ENCODE results near the gene BRD1.

BRD1 gene

DNA sequence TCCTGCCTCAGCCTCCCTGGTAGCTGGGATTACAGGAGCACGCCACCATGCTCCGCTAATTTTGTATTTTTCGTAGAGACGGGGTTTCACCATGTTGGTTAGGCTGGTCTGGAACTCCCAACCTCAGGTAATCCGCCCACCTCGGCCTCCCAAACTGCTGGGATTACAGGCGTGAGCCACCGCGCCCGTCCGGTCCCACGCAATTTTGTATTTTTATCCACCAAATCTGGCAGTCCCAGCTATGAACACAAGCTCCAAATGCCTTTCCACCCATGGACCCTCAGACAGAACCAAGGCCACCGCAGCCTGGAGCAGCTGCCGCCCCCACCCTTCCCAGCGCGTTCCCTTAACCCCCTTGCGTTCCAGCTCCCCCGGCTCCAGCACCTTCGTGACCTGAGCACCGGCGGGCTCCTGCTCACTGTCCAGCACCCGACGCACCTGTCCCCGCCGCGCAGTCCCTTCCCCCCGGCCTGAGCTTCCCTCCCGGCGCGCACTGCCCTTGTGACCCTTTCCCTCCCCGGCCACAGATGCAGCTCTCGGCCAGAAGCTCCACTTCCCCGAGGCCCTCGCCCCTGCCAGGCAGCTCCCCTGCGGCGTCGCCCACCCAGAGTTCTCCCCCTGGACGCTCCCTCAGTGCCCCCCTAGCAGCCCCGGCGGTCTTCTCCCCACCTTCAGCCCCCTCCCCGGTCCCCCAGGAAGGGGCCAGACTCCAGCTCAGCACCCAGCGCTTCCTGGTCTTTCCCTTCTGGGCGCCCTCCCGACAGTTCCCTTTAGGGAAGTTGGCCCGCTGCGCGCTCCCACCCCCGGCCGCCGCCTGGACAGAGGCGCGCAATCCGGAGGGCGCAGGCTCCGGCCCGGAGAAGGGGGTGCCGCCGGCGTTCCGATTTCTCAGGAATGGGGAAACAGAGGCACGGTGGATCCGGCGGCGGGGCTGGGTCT, 20.3 kb upstream of the BRD1 start:
- TF ChIP-seq POLR2A (IDR thresholded peaks at IDR 0.05; ENCODE audit: low read depth, low read length), result no peak
- TF ChIP-seq SPI1 (IDR thresholded peaks at IDR 0.05; ENCODE audit: low read depth, low read length), result no peak
- TF ChIP-seq POU2F2 (IDR thresholded peaks at IDR 0.05; ENCODE audit: low read depth, low read length), result no peak
- TF ChIP-seq POLR2AphosphoS5 (IDR thresholded peaks at IDR 0.05; ENCODE audit: low read depth, low read length), result no peak
- TF ChIP-seq PAX5 (IDR thresholded peaks at IDR 0.05; ENCODE audit: insufficient read depth, low read length, severe bottlenecking), result no peak
- no peak for TF ChIP-seq TAF1 (IDR thresholded peaks at IDR 0.05; ENCODE audit: low read depth, low read length)
- DNase-seq (ENCODE audit: insufficient read length, low spot score) (no peak), FAIRE-seq (no peak)

DNA sequence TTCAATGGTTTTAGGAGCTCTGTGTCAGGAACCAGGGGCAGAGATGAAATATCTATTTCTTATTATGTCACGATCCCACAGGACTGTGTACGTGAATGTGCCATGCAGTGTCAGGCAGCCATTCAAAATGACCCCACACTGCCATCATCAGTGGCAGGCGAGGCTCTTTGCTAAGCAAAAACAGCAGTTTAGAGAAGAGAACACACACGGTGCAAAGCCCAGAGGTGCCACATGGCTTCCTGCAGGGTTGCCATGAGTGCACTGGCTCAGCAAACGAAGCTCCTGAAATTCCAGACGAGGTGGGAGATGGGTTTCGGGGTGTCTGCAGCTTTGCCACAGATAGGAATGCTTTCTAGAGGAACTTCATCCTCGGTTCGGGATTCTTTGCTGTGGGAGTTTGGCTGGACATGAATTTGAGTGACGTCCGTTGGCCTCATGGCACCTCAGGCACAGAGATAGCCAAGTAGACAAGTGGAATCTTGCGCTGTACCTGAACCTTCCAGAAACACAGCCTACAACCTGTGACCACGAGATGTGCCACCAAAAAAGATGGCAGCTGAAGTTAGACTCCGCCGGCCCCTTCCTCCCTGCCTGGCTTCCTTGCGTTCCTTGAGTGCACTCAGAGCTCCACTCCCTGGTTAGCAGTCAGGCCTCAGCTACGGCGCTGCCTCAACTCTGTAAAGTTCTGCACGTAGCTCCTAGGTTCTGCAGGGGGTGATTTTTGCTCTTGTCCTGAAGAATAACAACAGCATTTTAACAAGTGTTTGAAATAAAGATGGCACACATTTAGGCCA, 18.2 kb upstream of the BRD1 start:
- DNase-seq (ENCODE audit: insufficient read length, low spot score), result no peak
- FAIRE-seq, result no peak
- TF ChIP-seq TAF1 (IDR thresholded peaks at IDR 0.05; ENCODE audit: low read depth, low read length) (no peak), POLR2A (IDR thresholded peaks at IDR 0.05; ENCODE audit: low read depth, low read length) (no peak), POU2F2 (IDR thresholded peaks at IDR 0.05; ENCODE audit: low read depth, low read length) (no peak), POLR2AphosphoS5 (IDR thresholded peaks at IDR 0.05; ENCODE audit: low read depth, low read length) (no peak), SPI1 (IDR thresholded peaks at IDR 0.05; ENCODE audit: low read depth, low read length) (no peak), PAX5 (IDR thresholded peaks at IDR 0.05; ENCODE audit: insufficient read depth, low read length, severe bottlenecking) (no peak)

DNA sequence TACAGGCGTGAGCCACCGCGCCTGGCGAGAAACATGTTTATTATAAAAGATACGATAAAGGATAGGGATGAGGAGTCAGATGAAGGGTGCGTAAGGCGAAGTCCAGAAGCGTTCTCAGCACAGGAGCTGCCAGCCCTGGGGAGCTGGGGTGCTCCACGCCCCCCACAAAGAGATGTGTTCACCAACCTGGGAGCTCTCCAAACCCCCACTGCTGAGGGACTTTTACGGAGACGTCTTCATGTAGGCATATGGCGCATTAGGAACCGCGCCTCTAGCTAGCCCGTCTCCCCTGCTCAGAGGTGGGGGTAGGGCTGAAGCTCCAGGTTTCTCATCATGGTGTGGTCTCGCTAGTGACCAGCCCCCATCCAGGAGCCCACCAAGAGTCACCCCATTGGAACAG, 17.6 kb upstream of the BRD1 start:
- DNase-seq (ENCODE audit: insufficient read length, low spot score) (no peak), FAIRE-seq (no peak)
- no peak for TF ChIP-seq POLR2AphosphoS5 (IDR thresholded peaks at IDR 0.05; ENCODE audit: low read depth, low read length)
- no peak for TF ChIP-seq SPI1 (IDR thresholded peaks at IDR 0.05; ENCODE audit: low read depth, low read length)

DNA sequence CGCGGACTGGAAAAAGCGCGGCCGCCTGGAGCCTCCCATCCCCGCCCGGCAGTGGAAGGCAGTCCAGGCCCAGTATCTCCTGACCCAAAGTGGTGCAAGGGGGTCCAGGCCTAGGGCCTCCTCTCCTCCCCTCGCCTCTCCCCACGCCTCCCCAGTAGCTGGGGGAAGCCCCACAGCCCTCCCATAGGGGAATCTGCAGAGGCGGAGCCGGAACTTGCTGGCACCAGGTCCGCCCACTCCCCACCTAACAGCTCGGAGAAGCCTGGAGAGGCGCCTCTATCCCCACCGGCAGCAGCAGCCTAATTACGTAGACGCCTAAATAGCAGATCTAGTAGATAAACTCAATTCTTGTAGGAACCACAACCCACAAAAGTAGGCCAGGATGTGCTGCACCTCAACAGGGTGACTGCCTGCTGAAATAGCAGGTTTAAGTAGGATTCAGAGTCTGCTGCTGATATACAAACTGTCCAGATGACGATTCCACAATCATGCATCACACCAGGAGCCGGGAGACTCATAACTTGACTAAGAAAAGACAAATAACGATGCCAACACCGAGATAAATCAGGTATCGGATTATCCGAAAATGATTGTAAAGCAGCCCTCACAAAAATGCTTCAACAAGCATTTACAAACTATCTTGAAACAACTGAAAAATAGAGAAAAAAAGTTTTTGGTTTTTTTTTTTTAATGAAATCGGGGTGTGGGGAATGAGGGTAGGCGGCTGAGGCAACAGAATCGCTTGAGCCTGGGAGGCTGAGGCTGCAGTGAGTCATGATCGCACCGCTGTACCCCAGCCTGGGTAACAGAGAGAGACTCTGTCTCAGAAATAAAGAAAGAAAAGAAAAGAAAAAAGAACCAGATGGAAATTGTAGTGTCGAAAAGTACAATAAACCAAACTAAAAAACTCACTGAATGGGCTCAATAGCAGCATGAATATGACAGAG, 11.4 kb upstream of the BRD1 start:
- no peak for FAIRE-seq
- TF ChIP-seq POLR2A (IDR thresholded peaks at IDR 0.05; ENCODE audit: low read depth, low read length) (no peak), POLR2AphosphoS5 (IDR thresholded peaks at IDR 0.05; ENCODE audit: low read depth, low read length) (no peak), SPI1 (IDR thresholded peaks at IDR 0.05; ENCODE audit: low read depth, low read length) (no peak)
- peak; percentile 68 for DNase-seq (ENCODE audit: insufficient read length, low spot score)

DNA sequence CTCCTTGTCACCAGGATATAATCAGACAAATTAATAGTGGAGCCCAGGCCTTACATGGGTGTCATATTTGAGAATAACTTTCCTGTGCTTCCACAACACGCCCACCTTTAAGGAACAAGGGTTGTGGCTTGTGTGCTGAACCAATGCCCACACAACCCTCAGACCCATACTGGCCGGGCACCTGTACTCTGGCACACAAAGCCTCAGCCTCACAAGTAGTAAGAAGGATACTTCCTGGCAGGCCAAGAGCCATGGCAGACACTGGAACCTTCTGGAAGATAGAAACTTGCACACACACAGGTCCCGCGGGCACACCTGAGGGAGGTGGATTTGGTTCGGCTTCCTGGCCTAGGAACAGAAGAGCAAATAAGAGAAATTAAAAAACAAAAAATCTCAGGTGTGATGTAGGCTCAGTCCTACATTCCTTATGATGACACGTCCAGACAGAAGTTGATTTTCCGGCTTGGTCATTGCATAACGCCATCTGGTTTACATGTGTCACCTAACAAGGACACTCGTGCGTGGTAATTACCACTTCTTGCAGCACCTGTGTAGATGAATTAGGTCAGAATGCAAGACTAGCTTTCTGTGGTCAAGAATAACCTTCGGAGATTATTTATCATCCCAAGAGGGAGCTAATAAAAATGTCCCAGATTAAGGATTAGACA, 5.8 kb upstream of the BRD1 start:
- DNase-seq (ENCODE audit: insufficient read length, low spot score) (no peak), FAIRE-seq (peak; percentile 9)
- TF ChIP-seq POU2F2 (IDR thresholded peaks at IDR 0.05; ENCODE audit: low read depth, low read length), result no peak
- TF ChIP-seq PAX5 (IDR thresholded peaks at IDR 0.05; ENCODE audit: insufficient read depth, low read length, severe bottlenecking), result no peak
- no peak for TF ChIP-seq POLR2A (IDR thresholded peaks at IDR 0.05; ENCODE audit: low read depth, low read length)
- TF ChIP-seq SPI1 (IDR thresholded peaks at IDR 0.05; ENCODE audit: low read depth, low read length), result no peak
- no peak for TF ChIP-seq TAF1 (IDR thresholded peaks at IDR 0.05; ENCODE audit: low read depth, low read length)
- TF ChIP-seq POLR2AphosphoS5 (IDR thresholded peaks at IDR 0.05; ENCODE audit: low read depth, low read length), result no peak

DNA sequence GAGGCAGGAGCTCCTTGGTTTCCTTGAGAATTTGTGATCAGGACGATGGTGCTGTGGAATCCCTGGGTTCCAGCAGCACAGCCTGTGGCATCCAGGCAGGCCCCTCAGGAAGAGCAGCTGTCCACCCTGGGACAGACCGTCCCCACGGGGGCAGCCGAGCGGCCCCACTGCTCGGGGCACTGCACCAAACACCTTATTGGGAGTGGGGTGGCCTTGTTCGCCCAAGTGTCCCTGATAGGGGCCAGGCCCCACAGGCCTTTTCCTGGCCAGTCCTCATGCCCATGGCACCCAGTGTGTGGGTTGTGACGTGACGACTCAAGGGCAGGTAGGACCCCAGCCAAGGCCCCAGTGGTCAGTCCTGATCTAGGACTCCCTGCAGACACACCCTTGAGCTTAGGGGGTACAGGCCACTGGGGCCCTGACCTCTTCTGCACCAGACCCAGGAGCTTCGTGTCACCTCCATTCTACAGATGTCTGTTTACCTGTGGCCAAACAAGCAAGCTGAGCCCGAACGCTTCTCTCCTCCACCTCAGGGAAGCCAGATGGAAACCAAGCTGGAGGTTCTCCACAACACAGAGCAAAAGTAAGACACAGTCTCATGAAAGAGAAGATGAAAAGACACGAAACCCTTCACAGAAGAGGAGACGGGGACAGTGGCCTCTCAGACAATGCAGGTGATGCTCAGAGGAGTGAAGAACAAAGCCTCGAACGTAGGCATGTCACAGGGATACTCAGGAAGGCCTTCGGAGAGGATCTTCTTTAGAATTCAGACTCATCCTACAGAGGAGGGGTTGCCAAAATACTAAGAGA, 1.6 kb upstream of the BRD1 start:
- no peak for TF ChIP-seq TAF1 (IDR thresholded peaks at IDR 0.05; ENCODE audit: low read depth, low read length)
- TF ChIP-seq POLR2A (IDR thresholded peaks at IDR 0.05; ENCODE audit: low read depth, low read length), result no peak
- no peak for TF ChIP-seq SPI1 (IDR thresholded peaks at IDR 0.05; ENCODE audit: low read depth, low read length)
- TF ChIP-seq POLR2AphosphoS5 (IDR thresholded peaks at IDR 0.05; ENCODE audit: low read depth, low read length), result no peak
- TF ChIP-seq PAX5 (IDR thresholded peaks at IDR 0.05; ENCODE audit: insufficient read depth, low read length, severe bottlenecking), result no peak
- TF ChIP-seq POU2F2 (IDR thresholded peaks at IDR 0.05; ENCODE audit: low read depth, low read length), result no peak
- DNase-seq (ENCODE audit: insufficient read length, low spot score), result no peak
- peak; percentile 86 for FAIRE-seq

DNA sequence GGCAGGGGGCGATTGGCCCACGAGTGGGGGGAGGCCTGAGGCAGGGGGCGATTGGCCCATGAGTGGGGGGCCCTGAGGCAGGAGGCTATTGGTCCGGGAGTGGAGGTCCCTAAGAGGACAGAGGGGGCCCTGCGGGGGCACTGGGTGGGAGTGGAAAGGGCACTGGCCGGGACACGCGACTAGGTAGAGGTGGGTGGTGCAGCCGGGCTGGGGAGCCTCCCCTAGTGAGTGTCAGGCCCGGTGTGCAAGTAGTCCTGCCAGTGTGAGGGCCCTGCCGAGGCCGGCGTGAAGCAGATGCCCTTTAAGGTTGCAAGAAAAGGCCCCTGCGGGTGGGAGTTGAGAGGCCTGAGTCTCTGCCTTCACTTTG, 909 bp upstream of the BRD1 start:
- no peak for DNase-seq (ENCODE audit: insufficient read length, low spot score)
- TF ChIP-seq TAF1 (IDR thresholded peaks at IDR 0.05; ENCODE audit: low read depth, low read length) (no peak), PAX5 (IDR thresholded peaks at IDR 0.05; ENCODE audit: insufficient read depth, low read length, severe bottlenecking) (no peak), POLR2AphosphoS5 (IDR thresholded peaks at IDR 0.05; ENCODE audit: low read depth, low read length) (no peak), POU2F2 (IDR thresholded peaks at IDR 0.05; ENCODE audit: low read depth, low read length) (no peak), SPI1 (IDR thresholded peaks at IDR 0.05; ENCODE audit: low read depth, low read length) (no peak), POLR2A (IDR thresholded peaks at IDR 0.05; ENCODE audit: low read depth, low read length) (no peak)
- no peak for FAIRE-seq

DNA sequence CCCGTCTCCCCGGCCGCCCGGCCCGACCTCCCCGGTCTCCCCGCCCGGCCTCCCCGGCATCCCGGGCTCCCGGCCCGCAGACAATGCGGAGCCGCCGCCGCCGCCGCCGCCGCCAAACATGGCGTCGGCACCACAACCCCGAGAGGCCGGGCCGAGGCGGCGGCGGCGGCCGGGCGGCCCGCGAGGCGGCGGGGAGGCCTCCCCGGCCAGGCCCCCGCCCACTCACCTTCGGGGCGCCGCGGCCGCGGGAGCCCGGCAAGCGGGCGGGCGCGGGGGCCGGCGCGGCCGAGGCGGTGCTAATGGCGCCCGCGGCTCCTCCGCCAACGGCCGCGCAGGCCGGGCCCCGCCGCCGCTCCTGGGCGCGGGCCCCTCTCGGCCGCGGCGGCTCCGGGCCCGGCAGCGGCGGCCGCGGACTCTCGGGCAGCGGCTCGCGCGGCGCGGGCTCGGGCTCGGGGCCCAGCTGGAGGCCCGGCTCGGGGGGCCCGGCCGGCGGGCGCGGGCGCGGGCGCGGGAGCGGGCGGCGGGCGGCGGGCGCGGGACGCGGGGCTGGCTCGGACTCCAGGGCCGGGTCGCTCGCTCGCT, 311 bp downstream of the BRD1 start:
- no peak for DNase-seq (ENCODE audit: insufficient read length, low spot score)
- no peak for FAIRE-seq
- no peak for TF ChIP-seq SPI1 (IDR thresholded peaks at IDR 0.05; ENCODE audit: low read depth, low read length)
- TF ChIP-seq POLR2AphosphoS5 (IDR thresholded peaks at IDR 0.05; ENCODE audit: low read depth, low read length), result no peak
- no peak for TF ChIP-seq POLR2A (IDR thresholded peaks at IDR 0.05; ENCODE audit: low read depth, low read length)
- TF ChIP-seq TAF1 (IDR thresholded peaks at IDR 0.05; ENCODE audit: low read depth, low read length), result no peak
- TF ChIP-seq PAX5 (IDR thresholded peaks at IDR 0.05; ENCODE audit: insufficient read depth, low read length, severe bottlenecking), result no peak
